Osteocyte (in vitro differentiated cells): Measurements from ENCODE around the gene RAX2. TPM values are rescaled to one million over a fixed set of nuclear protein-coding genes. Genes with fewer than 3 reads are reported as not detected.

Experiments used
- DNase-seq: peaks from one replicate; pipeline ENCODE4 v3.0.0; 2021; ENCODE audit warnings: mixed read lengths; ENCODE audit not compliant: unreplicated experiment; ENCODE audit errors: extremely low spot score
- H3K27ac Mint-ChIP-seq: one replicate; pipeline ENCODE4 v1.8.0; 2021; ENCODE audit warnings: mild to moderate bottlenecking, mixed read lengths; ENCODE audit not compliant: unreplicated experiment
- H3K27me3 Mint-ChIP-seq: one replicate; pipeline ENCODE4 v1.8.0; 2021; ENCODE audit warnings: mixed read lengths; ENCODE audit not compliant: unreplicated experiment
- H3K36me3 Mint-ChIP-seq: one replicate; pipeline ENCODE4 v1.8.0; 2021; ENCODE audit warnings: mixed read lengths; ENCODE audit not compliant: unreplicated experiment
- H3K4me1 Mint-ChIP-seq: one replicate; pipeline ENCODE4 v1.8.0; 2021; ENCODE audit warnings: mixed read lengths; ENCODE audit not compliant: unreplicated experiment
- H3K4me3 Mint-ChIP-seq: one replicate; pipeline ENCODE4 v1.8.0; 2021; ENCODE audit warnings: mild to moderate bottlenecking, moderate library complexity, mixed read lengths; ENCODE audit not compliant: unreplicated experiment
- H3K9me3 Mint-ChIP-seq: one replicate; pipeline ENCODE4 v1.8.0; 2021; ENCODE audit warnings: mixed read lengths; ENCODE audit not compliant: unreplicated experiment
- CTCF ChIP-seq: fragments of 200-600 bp; sonication (generic); IDR thresholded peaks from 2 replicates; pipeline ENCODE4 v1.5.0; 2021; ENCODE audit warnings: antibody characterized with exemption, mild to moderate bottlenecking, moderate library complexity
- total RNA-seq: library from RNA; stranded (reverse); gene quantifications from 2 replicates; pipeline ENCODE4 v1.2.1, GENCODE V29; 2021

The RAX2 gene
- total RNA-seq, 1 donor from 2014 or later = not detected

GRCh38 chr19:3773814-3774515 lies 1.9 kb upstream of the RAX2 start:
- Mint-ChIP-seq H3K36me3 (peaks cover 2% of the 10 kb centered on the region), H3K27ac (no peak overlapping the region), H3K4me3 (no peak overlapping the region), H3K4me1 (no peaks in the 10 kb centered on the region), H3K27me3 (no peaks in the 10 kb centered on the region), H3K9me3 (no peaks in the 10 kb centered on the region)
- TF ChIP-seq CTCF = no peak
- DNase-seq = no peak

GRCh38 chr19:3771000-3771905 lies 775 bp downstream of the RAX2 start:
- H3K4me3 Mint-ChIP-seq = no peak overlapping the region
- no peak for TF ChIP-seq CTCF
- no peaks in the 10 kb centered on the region for H3K4me1 Mint-ChIP-seq
- DNase-seq = no peak
- no peaks in the 10 kb centered on the region for H3K27me3 Mint-ChIP-seq
- peaks cover 9% of the 10 kb centered on the region for H3K36me3 Mint-ChIP-seq
- no peak overlapping the region for H3K27ac Mint-ChIP-seq
- no peaks in the 10 kb centered on the region for H3K9me3 Mint-ChIP-seq

- Mint-ChIP-seq H3K36me3 (peaks cover 10% of the 10 kb centered on the region), H3K27ac (no peak overlapping the region), H3K27me3 (no peaks in the 10 kb centered on the region), H3K9me3 (no peaks in the 10 kb centered on the region), H3K4me1 (no peaks in the 10 kb centered on the region), H3K4me3 (no peak overlapping the region)
- no peak for DNase-seq
- TF ChIP-seq CTCF = no peak
Observed at GRCh38 chr19:3770136-3770999, 1.7 kb downstream of the RAX2 start.

- TF ChIP-seq CTCF = no peak
- Mint-ChIP-seq H3K27me3 (no peaks in the 10 kb centered on the region), H3K36me3 (peaks cover 10% of the 10 kb centered on the region), H3K27ac (no peak overlapping the region), H3K4me3 (no peak overlapping the region), H3K4me1 (no peaks in the 10 kb centered on the region), H3K9me3 (no peaks in the 10 kb centered on the region)
- DNase-seq = no peak
Observed at GRCh38 chr19:3769494-3769893, 2.5 kb downstream of the RAX2 start.
